Liver (tissue), 9 donors: ENCODE results near the gene SOWAHC. TPM values are rescaled to one million over a fixed set of nuclear protein-coding genes. Genes with fewer than 3 reads are reported as not detected.

ENCODE experiments used
- DNase-seq: peaks from one replicate; pipeline ENCODE4 v3.0.0-alpha.2; 2017; ENCODE audit warnings: low spot score
- H3K27ac ChIP-seq, 2 donors: one replicate each; pipeline ENCODE4 v1.7.0; 2013; ENCODE audit warnings: inconsistent platforms in 2 of 2, low read length in 2 of 2, control low read depth in 1 of 2, low read depth in 1 of 2, mild to moderate bottlenecking in 1 of 2
- H3K27me3 ChIP-seq, 4 donors: one replicate each; pipeline versions ENCODE4 v1.6.1 to v1.7.0; 2013; ENCODE audit warnings: low read length in 3 of 4, inconsistent platforms in 1 of 4, mild to moderate bottlenecking in 1 of 4, moderate library complexity in 1 of 4; ENCODE audit not compliant: control insufficient read depth in 4 of 4, insufficient read depth in 4 of 4
- H3K36me3 ChIP-seq, 4 donors: one replicate each; pipeline versions ENCODE4 v1.6.1 to v1.7.0; 2013; ENCODE audit warnings: low read length in 3 of 4, mild to moderate bottlenecking in 3 of 4, low read depth in 1 of 4, moderate library complexity in 1 of 4; ENCODE audit not compliant: control insufficient read depth in 4 of 4, insufficient read depth in 3 of 4
- H3K4me1 ChIP-seq, 4 donors: one replicate each; pipeline versions ENCODE4 v1.6.1 to v1.7.0; 2013; ENCODE audit warnings: low read length in 3 of 4, mild to moderate bottlenecking in 3 of 4, moderate library complexity in 1 of 4; ENCODE audit not compliant: control insufficient read depth in 4 of 4, insufficient read depth in 4 of 4
- H3K4me3 ChIP-seq, 3 donors: one replicate each; pipeline versions ENCODE4 v1.6.1 to v1.7.0; 2013; ENCODE audit warnings: low read length in 3 of 3, control low read depth in 1 of 3, low read depth in 1 of 3, mild to moderate bottlenecking in 1 of 3
- H3K9ac ChIP-seq, 2 donors: one replicate each; pipeline ENCODE4 v1.7.0; 2013; ENCODE audit warnings: low read length in 2 of 2, mild to moderate bottlenecking in 2 of 2, moderate library complexity in 2 of 2, control low read depth in 1 of 2, low read depth in 1 of 2
- H3K9me3 ChIP-seq, 4 donors: one replicate each; pipeline versions ENCODE4 v1.6.1 to v1.7.0; 2013; ENCODE audit warnings: low read length in 3 of 4; ENCODE audit not compliant: control insufficient read depth in 4 of 4
- ATF3 ChIP-seq: IDR thresholded peaks from 2 replicates; pipeline ENCODE4 v1.6.1; 2016; ENCODE audit warnings: antibody characterized with exemption
- CTCF ChIP-seq: fragments of 150-350 bp; IDR thresholded peaks from 2 replicates; pipeline ENCODE4 v1.5.1; 2017; ENCODE audit warnings: improper control_type of control experiment, low read depth, low read length; ENCODE audit not compliant: missing input control
- EGR1 ChIP-seq, 2 donors: IDR thresholded peaks; 2 replicates each; pipeline ENCODE4 v1.6.1; 2016 to 2018; ENCODE audit warnings: antibody characterized with exemption in 2 of 2, low read depth in 2 of 2
- FOXA1 ChIP-seq: IDR thresholded peaks from 2 replicates; pipeline ENCODE4 v1.6.1; 2016; ENCODE audit warnings: antibody characterized with exemption
- FOXA2 ChIP-seq: IDR thresholded peaks from 2 replicates; pipeline ENCODE4 v1.6.1; 2016; ENCODE audit warnings: antibody characterized with exemption
- GABPA ChIP-seq, 2 donors: IDR thresholded peaks in 1 of 2; conservative IDR thresholded peaks in 1 of 2; 2 replicates each; pipeline ENCODE4 v1.6.1; 2016; ENCODE audit warnings: antibody characterized with exemption in 2 of 2, mild to moderate bottlenecking in 1 of 2, moderate library complexity in 1 of 2
- HNF4A ChIP-seq, 2 donors: conservative IDR thresholded peaks; 2 replicates each; pipeline ENCODE4 v1.6.1; 2016; ENCODE audit warnings: antibody characterized with exemption in 2 of 2, mild to moderate bottlenecking in 2 of 2
- HNF4G ChIP-seq: IDR thresholded peaks from 2 replicates; pipeline ENCODE4 v1.6.1; 2016; ENCODE audit warnings: antibody characterized with exemption
- JUND ChIP-seq, 2 donors: IDR thresholded peaks; 2 replicates each; pipeline ENCODE4 v1.6.1; 2016; ENCODE audit warnings: antibody characterized with exemption in 2 of 2
- MAX ChIP-seq: IDR thresholded peaks from 2 replicates; pipeline ENCODE4 v1.6.1; 2016; ENCODE audit warnings: antibody characterized with exemption
- RAD21 ChIP-seq, 2 donors: IDR thresholded peaks; 2 replicates each; pipeline ENCODE4 v1.6.1; 2016; ENCODE audit warnings: antibody characterized with exemption in 2 of 2, mild to moderate bottlenecking in 2 of 2
- REST ChIP-seq: IDR thresholded peaks from 2 replicates; pipeline ENCODE4 v1.6.1; 2016; ENCODE audit warnings: antibody characterized with exemption, mild to moderate bottlenecking
- RXRA ChIP-seq, 2 donors: IDR thresholded peaks; 2 replicates each; pipeline ENCODE4 v1.6.1; 2017 to 2018; ENCODE audit warnings: antibody characterized with exemption in 2 of 2, mild to moderate bottlenecking in 1 of 2
- SP1 ChIP-seq: IDR thresholded peaks from 2 replicates; pipeline ENCODE4 v1.6.1; 2018; ENCODE audit warnings: antibody characterized with exemption, mild to moderate bottlenecking
- TAF1 ChIP-seq: conservative IDR thresholded peaks from 2 replicates; pipeline ENCODE4 v1.6.1; 2016; ENCODE audit warnings: antibody characterized with exemption, mild to moderate bottlenecking
- YY1 ChIP-seq: IDR thresholded peaks from 2 replicates; pipeline ENCODE4 v1.6.1; 2016; ENCODE audit warnings: antibody characterized with exemption, mild to moderate bottlenecking
- whole genome bisulfite sequencing: extraction: QIAGEN DNeasy Blood & Tissue Kit; methylation state at CpG from one replicate; pipeline ENCODE4 v1.1.7; 2013; 5-methylcytosine and 5-hydroxymethylcytosine counted together
- polyA plus RNA-seq, 2 donors: library from polyadenylated mRNA; stranded (reverse) in 1 of 2; unstranded in 1 of 2; fragments of 200-250 nt in 1 of 2; fragments of >200 nt in 1 of 2; fragmentation: Nextera tagmentation in 1 of 2; extraction: Ambion mirVana in 1 of 2; gene quantifications; one replicate each; pipeline versions ENCODE4 v1.2.1 to v1.2.3, GENCODE V29; 2013 to 2015
- total RNA-seq, 2 donors: library from RNA; depleted of rRNA; stranded (reverse); fragments of >200 nt; gene quantifications; one replicate each; pipeline ENCODE4 v1.2.3, GENCODE V29; 2014
- donor health status: healthy.
- donor health status: healthy.
- donor health status: healthy.
- donor health status: healthy.
- donor health status: healthy.

SOWAHC gene
- total and polyA plus RNA-seq, 4 donors = 7.0 to 16.9 (median 9.2) TPM

- TF ChIP-seq REST (no peak), GABPA (IDR thresholded peaks at IDR 0.05 in 1 of 2, conservative IDR thresholded peaks at IDR 0.05 in 1 of 2) (no peak), MAX (no peak), ATF3 (no peak), HNF4G (no peak), FOXA1 (no peak), HNF4A (conservative IDR thresholded peaks at IDR 0.05) (no peak), RXRA (IDR thresholded peaks at IDR 0.05) (no peak)
These were observed 16.9 kb upstream of the SOWAHC start (continued) for GRCh38 chr2:109597283-109597682.

- no peaks in the 10 kb centered on the region for H3K36me3 ChIP-seq
- no peak for DNase-seq
- H3K9ac ChIP-seq = no peak overlapping the region
- TF ChIP-seq TAF1 = no peak
- no peak for TF ChIP-seq JUND (IDR thresholded peaks at IDR 0.05)
- no peak for TF ChIP-seq MAX
- TF ChIP-seq HNF4A (conservative IDR thresholded peaks at IDR 0.05) = no peak
- no peak for TF ChIP-seq ATF3
- no peak for TF ChIP-seq EGR1 (IDR thresholded peaks at IDR 0.05; ENCODE audit: low read depth in 2 of 2)
- no peak for TF ChIP-seq REST
- TF ChIP-seq FOXA2 = no peak
- TF ChIP-seq FOXA1 = no peak
- no peak for TF ChIP-seq GABPA (IDR thresholded peaks at IDR 0.05 in 1 of 2, conservative IDR thresholded peaks at IDR 0.05 in 1 of 2)
- TF ChIP-seq HNF4G = no peak
- no peak for TF ChIP-seq SP1
- TF ChIP-seq RXRA (IDR thresholded peaks at IDR 0.05) = no peak
- no peak for TF ChIP-seq RAD21 (IDR thresholded peaks at IDR 0.05)
- TF ChIP-seq CTCF = no peak
- TF ChIP-seq YY1 = no peak
- no peak overlapping the region for H3K27ac ChIP-seq
- no peaks in the 10 kb centered on the region for H3K9me3 ChIP-seq
- H3K27me3 ChIP-seq = no peaks in the 10 kb centered on the region
- WGBS = 78% methylated on average over 6 of the region's 6 CpGs
- no peak overlapping the region for H3K4me3 ChIP-seq
- H3K4me1 ChIP-seq = peaks cover 0 to 4% (median 1%) of the 10 kb centered on the region in 4 donors
These were observed 12.4 kb upstream of the SOWAHC start for GRCh38 chr2:109601783-109602182.
